Measurements from ENCODE around the gene SLC12A3. TPM values are rescaled to one million over a fixed set of nuclear protein-coding genes. Genes with fewer than 3 reads are reported as not detected.

The SLC12A3 gene
- total RNA-seq, result not detected

GRCh38 chr16:56864960-56865359, at the start of gene SLC12A3:
TSS of gene SLC12A3 (plus strand) at chr16:56865207. CDS start at chr16:56865236, 29 bp downstream.
- no peak for TF ChIP-seq CTCF (IDR thresholded peaks at IDR 0.05; ENCODE audit: low read depth)

- no peak for TF ChIP-seq CTCF (IDR thresholded peaks at IDR 0.05; ENCODE audit: low read depth)
Observed at GRCh38 chr16:56815721-56816120, 49.3 kb upstream of the SLC12A3 start.

GRCh38 chr16:56817056-56817455, 48.0 kb upstream of the SLC12A3 start:
- no peak for TF ChIP-seq CTCF (IDR thresholded peaks at IDR 0.05; ENCODE audit: low read depth)

GRCh38 chr16:56817938-56818337, 47.1 kb upstream of the SLC12A3 start:
- no peak for TF ChIP-seq CTCF (IDR thresholded peaks at IDR 0.05; ENCODE audit: low read depth)

GRCh38 chr16:56823081-56823733, 41.8 kb upstream of the SLC12A3 start:
- no peak for TF ChIP-seq CTCF (IDR thresholded peaks at IDR 0.05; ENCODE audit: low read depth)

GRCh38 chr16:56824331-56824730, 40.7 kb upstream of the SLC12A3 start:
- no peak for TF ChIP-seq CTCF (IDR thresholded peaks at IDR 0.05; ENCODE audit: low read depth)

- no peak for TF ChIP-seq CTCF (IDR thresholded peaks at IDR 0.05; ENCODE audit: low read depth)
Observed at GRCh38 chr16:56824804-56825203, 40.2 kb upstream of the SLC12A3 start.
